HG03135 (cell line): ENCODE measurements around the gene THPO.
"Not testable (repeated sequence)": the region's sequence is repeated elsewhere in the genome, so short reads cannot be mapped to it uniquely, and the experiment has no call there.

Source experiments
- ATAC-seq: cut with Tn5 transposase; IDR thresholded peaks from one replicate; pipeline ENCODE4 v1.9.1; 2021; ENCODE audit warnings: mild to moderate bottlenecking, moderate library complexity; ENCODE audit not compliant: unreplicated experiment

The THPO gene

GRCh38 chr3:184352149-184352785 lies 25.7 kb downstream of the THPO start:
- no peak for ATAC-seq

- no peak for ATAC-seq
Observed at GRCh38 chr3:184351511-184352148, 26.4 kb downstream of the THPO start.

- ATAC-seq = no peak
Observed at GRCh38 chr3:184350618-184351017, 27.4 kb downstream of the THPO start.

- ATAC-seq = no peak
Observed at GRCh38 chr3:184349563-184350470, 28.2 kb downstream of the THPO start.

- no peak for ATAC-seq
Observed at GRCh38 chr3:184348057-184348382, 30.0 kb downstream of the THPO start.

- ATAC-seq = no peak
Observed at GRCh38 chr3:184347321-184348056, 30.5 kb downstream of the THPO start.

GRCh38 chr3:184346480-184347190 lies 31.4 kb downstream of the THPO start:
- ATAC-seq = no peak

GRCh38 chr3:184345317-184346144 lies 32.5 kb downstream of the THPO start:
- peak; percentile 68 for ATAC-seq

- no peak for ATAC-seq
Observed at GRCh38 chr3:184344579-184345316, 33.3 kb downstream of the THPO start.

GRCh38 chr3:184343200-184343876 lies 34.7 kb downstream of the THPO start:
- no peak for ATAC-seq

GRCh38 chr3:184341925-184342324 lies 36.1 kb downstream of the THPO start:
- ATAC-seq = no peak

- not testable (repeated sequence) for ATAC-seq
Observed at GRCh38 chr3:184339451-184340135, 38.4 kb downstream of the THPO start.

GRCh38 chr3:184339001-184339400 lies 39.0 kb downstream of the THPO start:
- no peak for ATAC-seq

GRCh38 chr3:184338511-184338945 lies 39.5 kb downstream of the THPO start:
- ATAC-seq = no peak

- no peak for ATAC-seq
Observed at GRCh38 chr3:184337981-184338380, 40.0 kb downstream of the THPO start.

- ATAC-seq = no peak
Observed at GRCh38 chr3:184337399-184337714, 40.6 kb downstream of the THPO start, which contains the start of gene FAM131A. Gene FAM131A, plus strand, starts transcription at chr3:184337600. Its CDS starts 31 bp downstream, at chr3:184337631.

- no peak for ATAC-seq
Observed at GRCh38 chr3:184336547-184337398, 41.2 kb downstream of the THPO start.
